Measurements from ENCODE around the gene HNRNPDL.

- TF ChIP-seq EZH2phosphoT487 (IDR thresholded peaks at IDR 0.05; ENCODE audit: borderline replicate concordance, low read depth, low read length) (no peak), CTCF (conservative IDR thresholded peaks at IDR 0.05; ENCODE audit: low read length) (no peak)
These were observed 4.7 kb upstream of the HNRNPDL start for GRCh38 chr4:82434949-82435348.
